Stomach (tissue), 19 donors: ENCODE measurements around the gene TSKU. TPM values are rescaled to one million over a fixed set of nuclear protein-coding genes. Genes with fewer than 3 reads are reported as not detected.
A peak's percentile ranks its signal among the peaks of the same experiment; 100 is the strongest.
"Not testable (repeated sequence)": the region's sequence is repeated elsewhere in the genome, so short reads cannot be mapped to it uniquely, and the experiment has no call there.

Source experiments
- DNase-seq, 2 donors: peaks; one replicate each; pipeline versions ENCODE4 v3.0.0 to v3.0.0-alpha.2; 2013 to 2019
- H3K27ac ChIP-seq, 5 donors: fragments of 200-600 bp in 4 of 5; sonication (generic) in 4 of 5; one replicate each; pipeline ENCODE4 v1.5.1; 2013 to 2019; ENCODE audit warnings: mild to moderate bottlenecking in 1 of 5, moderate library complexity in 1 of 5
- H3K27me3 ChIP-seq, 3 donors: fragments of 200-600 bp; sonication (generic); one replicate each; pipeline ENCODE4 v1.5.1; 2017 to 2019; ENCODE audit warnings: mixed run types in 1 of 3
- H3K36me3 ChIP-seq, 4 donors: fragments of 200-600 bp; sonication (generic); 1 replicate in 3 of 4; 2 replicates in 1 of 4; pipeline ENCODE4 v1.5.1; 2016 to 2019
- H3K4me1 ChIP-seq, 4 donors: fragments of 200-600 bp; sonication (generic); one replicate each; pipeline ENCODE4 v1.5.1; 2016 to 2019
- H3K4me3 ChIP-seq, 4 donors: fragments of 200-600 bp; sonication (generic) in 3 of 4; one replicate each; pipeline ENCODE4 v1.5.1; 2016 to 2019; ENCODE audit warnings: mild to moderate bottlenecking in 1 of 4
- H3K9me3 ChIP-seq, 4 donors: fragments of 200-600 bp; sonication (generic); one replicate each; pipeline ENCODE4 v1.5.1; 2016 to 2019
- EP300 ChIP-seq: sonication (generic); formaldehyde crosslinking; IDR thresholded peaks from one replicate; pipeline ENCODE4 v1.6.1; 2017; ENCODE audit warnings: antibody characterized with exemption
- POLR2A ChIP-seq, 4 donors: fragments of 450-650 bp; IDR thresholded peaks; one replicate each; pipeline ENCODE4 v1.6.1; 2016; ENCODE audit warnings: antibody characterized with exemption in 4 of 4, control low read depth in 2 of 4, mild to moderate bottlenecking in 1 of 4, moderate library complexity in 1 of 4
- POLR2AphosphoS5 ChIP-seq, 3 donors: sonication (generic); formaldehyde crosslinking; IDR thresholded peaks; one replicate each; pipeline ENCODE4 v1.6.1; 2016; ENCODE audit warnings: antibody characterized with exemption in 3 of 3
- WGBS, 5 donors: extraction: QIAGEN DNeasy Blood & Tissue Kit in 3 of 5; methylation state at CpG; one replicate each; pipeline versions ENCODE4 v1.1.5 to v1.1.7; 2013 to 2018; 5-methylcytosine and 5-hydroxymethylcytosine counted together
- intact Hi-C: fragments of 100-400 bp; cut with DNase I; formaldehyde crosslinking; loops from one replicate; pipeline ENCODE4 v1.15.1; 2023; ENCODE audit warnings: low total_unique reads
- long read RNA-seq, 10 donors: transcript quantifications; one replicate each; lab custom pipeline, GENCODE V29; 2026
- polyA plus RNA-seq, 3 donors: library from polyadenylated mRNA; stranded (reverse); fragments of 200-250 nt; gene quantifications; one replicate each; pipeline ENCODE4 v1.2.3, GENCODE V29; 2013
- total RNA-seq, 5 donors: library from RNA; depleted of rRNA; stranded (reverse); fragments of >200 nt; gene quantifications; one replicate each; pipeline versions ENCODE4 v1.1.0 to v1.2.3, GENCODE V29; 2014 to 2016
- TF ChIP-seq, protein P1 (sequence below), 7 experiments: fragments of 450-650 bp in 4 of 7; fragments of 200-600 bp in 3 of 7; sonication (generic) in 3 of 7; IDR thresholded peaks; one replicate each; pipeline ENCODE4 v1.5.1; 2016 to 2019; ENCODE audit warnings: antibody characterized with exemption in 7 of 7, control low read depth in 2 of 7, mild to moderate bottlenecking in 1 of 7
- donor health status: healthy with polysubstance abuse.
- donor health status: Bipolar disorder and iron deficiency.
- donor health status: healthy.

Gene TSKU, protein sequence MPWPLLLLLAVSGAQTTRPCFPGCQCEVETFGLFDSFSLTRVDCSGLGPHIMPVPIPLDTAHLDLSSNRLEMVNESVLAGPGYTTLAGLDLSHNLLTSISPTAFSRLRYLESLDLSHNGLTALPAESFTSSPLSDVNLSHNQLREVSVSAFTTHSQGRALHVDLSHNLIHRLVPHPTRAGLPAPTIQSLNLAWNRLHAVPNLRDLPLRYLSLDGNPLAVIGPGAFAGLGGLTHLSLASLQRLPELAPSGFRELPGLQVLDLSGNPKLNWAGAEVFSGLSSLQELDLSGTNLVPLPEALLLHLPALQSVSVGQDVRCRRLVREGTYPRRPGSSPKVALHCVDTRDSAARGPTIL
- total RNA-seq (100 to 1,000 TPM in 1 of 5 donors, 10 to 100 TPM in 4; 11.1 to 114 (median 20.4) TPM), polyA plus RNA-seq (10 to 100 TPM; 18.6 to 20.9 (median 18.9) TPM)
- long read RNA-seq, donor 1, transcript TSKU-201 (2 exons, 2,712 nt), result major isoform, 5 of 5 reads
- long read RNA-seq, donor 1, partial matches to known transcripts, result 0 of 5 reads
- long read RNA-seq, donor 1, other reads (novel, unspliced or antisense), result 0 of 5 reads
- long read RNA-seq, donor 2, transcript TSKU-201 (2 exons, 2,712 nt), result major isoform, 14 of 14 reads
- long read RNA-seq, donor 2, partial matches to known transcripts, result 0 of 14 reads
- long read RNA-seq, donor 2, other reads (novel, unspliced or antisense), result 0 of 14 reads
- long read RNA-seq, donor 3, transcript TSKU-201 (2 exons, 2,712 nt), result major isoform, 5 of 5 reads
- long read RNA-seq, donor 3, partial matches to known transcripts, result 0 of 5 reads
- long read RNA-seq, donor 3, other reads (novel, unspliced or antisense), result 0 of 5 reads
- long read RNA-seq, donor 4, partial matches to known transcripts, result 0 of 2 reads
- long read RNA-seq, donor 4, other reads (novel, unspliced or antisense), result 0 of 2 reads
- long read RNA-seq, donor 5, transcript TSKU-201 (2 exons, 2,712 nt), result major isoform, 21 of 44 reads
- long read RNA-seq, donor 5, partial matches to known transcripts, result 23 of 44 reads
- long read RNA-seq, donor 5, other reads (novel, unspliced or antisense), result 0 of 44 reads
- long read RNA-seq, donor 6, transcript TSKU-201 (2 exons, 2,712 nt), result major isoform, 21 of 68 reads
- long read RNA-seq, donor 6, partial matches to known transcripts, result 47 of 68 reads
- long read RNA-seq, donor 6, other reads (novel, unspliced or antisense), result 0 of 68 reads
- long read RNA-seq, donor 7, transcript TSKU-201 (2 exons, 2,712 nt), result major isoform, 31 of 31 reads
- long read RNA-seq, donor 7, partial matches to known transcripts, result 0 of 31 reads
- long read RNA-seq, donor 7, other reads (novel, unspliced or antisense), result 0 of 31 reads
- long read RNA-seq, donor 8, transcript TSKU-201 (2 exons, 2,712 nt), result major isoform, 10 of 32 reads
- long read RNA-seq, donor 8, partial matches to known transcripts, result 22 of 32 reads
- long read RNA-seq, donor 8, other reads (novel, unspliced or antisense), result 0 of 32 reads
- long read RNA-seq, donor 9, transcript TSKU-201 (2 exons, 2,712 nt), result major isoform, 6 of 11 reads
- long read RNA-seq, donor 9, partial matches to known transcripts, result 5 of 11 reads
- long read RNA-seq, donor 9, other reads (novel, unspliced or antisense), result 0 of 11 reads
- long read RNA-seq, donor 10, transcript TSKU-201 (2 exons, 2,712 nt), result major isoform, 6 of 14 reads
- long read RNA-seq, donor 10, partial matches to known transcripts, result 8 of 14 reads
- long read RNA-seq, donor 10, other reads (novel, unspliced or antisense), result 0 of 14 reads

DNA sequence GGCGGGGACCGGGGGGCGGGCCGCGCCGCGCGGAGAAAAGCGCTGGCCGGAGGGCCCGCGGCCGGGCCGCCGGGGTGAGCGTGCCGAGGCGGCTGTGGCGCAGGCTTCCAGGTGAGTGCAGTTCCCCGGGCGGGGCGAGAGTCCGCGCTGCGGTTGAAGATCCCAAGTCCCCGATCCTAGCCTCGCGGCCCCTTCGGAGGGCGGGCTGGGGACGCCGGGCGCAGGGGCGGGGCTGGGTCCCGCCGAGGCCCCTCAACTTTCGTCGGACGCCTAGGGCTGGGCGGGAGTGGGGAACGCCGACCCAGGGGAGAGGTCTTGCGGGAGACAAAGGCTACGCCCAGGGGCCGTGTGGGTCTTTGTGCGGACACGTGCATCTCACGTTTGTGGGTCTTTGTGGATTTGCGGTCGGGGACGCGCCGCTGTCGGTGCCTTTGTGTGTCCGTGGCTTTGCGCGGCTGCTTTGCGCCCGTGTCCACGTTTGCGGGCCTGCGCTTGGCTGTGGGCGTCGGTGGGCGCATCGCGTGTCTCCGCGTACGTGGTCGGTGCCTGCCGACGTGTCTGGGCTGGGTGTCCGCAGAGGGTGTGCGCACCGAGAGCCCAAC is at the start of gene TSKU:
Gene TSKU (plus strand): TSS at position 63 of the 602 bp plus-strand sequence. CDS start 12,261 bp downstream, outside the sequence.
- Histone ChIP-seq H3K27ac (peak within 1 kb of the TSS; percentile 84 to 94 (median 91)), H3K36me3 (no peaks in the 10 kb centered on the region), H3K9me3 (no peaks in the 10 kb centered on the region), H3K27me3 (peaks cover 0 to 15% (median 5%) of the 10 kb centered on the region in 3 donors), H3K4me1 (peaks cover 13 to 69% (median 62%) of the 10 kb centered on the region in 4 donors), H3K4me3 (peak within 1 kb of the TSS; percentile 70 to 87 (median 81))
- 0 to 1% (median 1%) methylated on average over 27 to 76 of the region's 76 CpGs for WGBS, 5 donors
- intact Hi-C loops, result no loop called here
- DNase-seq, result no peak
- TF ChIP-seq EP300 (no peak), POLR2AphosphoS5 (IDR thresholded peaks at IDR 0.05) (no peak), POLR2A (IDR thresholded peaks at IDR 0.05) (no peak)

DNA sequence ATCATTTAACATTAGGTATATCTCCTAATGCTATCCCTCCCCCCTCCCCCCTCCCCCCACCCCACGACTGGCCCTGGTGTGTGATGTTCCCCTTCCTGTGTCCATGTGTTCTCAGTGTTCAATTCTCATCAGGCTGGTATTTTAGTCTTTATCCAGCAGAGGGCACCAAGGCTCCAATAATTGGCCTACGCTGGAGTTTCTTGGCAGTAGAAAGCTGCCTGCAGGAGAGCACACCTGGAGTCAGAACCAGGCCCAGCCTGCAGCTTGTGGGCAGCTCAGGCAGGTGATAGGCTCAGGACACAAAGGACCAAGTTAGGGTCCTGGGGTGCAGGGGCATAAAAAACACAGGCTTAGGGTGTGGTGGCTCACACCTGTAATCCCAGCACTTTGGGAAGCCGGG is 49.2 kb upstream of the TSKU start:
- peaks cover 0 to 20% (median 5%) of the 10 kb centered on the region in 4 donors for H3K4me1 ChIP-seq
- intact Hi-C loops, H3K4me3 ChIP-seq, H3K36me3 ChIP-seq, H3K27me3 ChIP-seq, H3K27ac ChIP-seq, H3K9me3 ChIP-seq: not testable (repeated sequence)
- 27 to 31% (median 29%) methylated on average over 3 of the region's 3 CpGs for WGBS, 5 donors
- peak; percentile 69 to 90 for DNase-seq
- TF ChIP-seq, protein P1, sequence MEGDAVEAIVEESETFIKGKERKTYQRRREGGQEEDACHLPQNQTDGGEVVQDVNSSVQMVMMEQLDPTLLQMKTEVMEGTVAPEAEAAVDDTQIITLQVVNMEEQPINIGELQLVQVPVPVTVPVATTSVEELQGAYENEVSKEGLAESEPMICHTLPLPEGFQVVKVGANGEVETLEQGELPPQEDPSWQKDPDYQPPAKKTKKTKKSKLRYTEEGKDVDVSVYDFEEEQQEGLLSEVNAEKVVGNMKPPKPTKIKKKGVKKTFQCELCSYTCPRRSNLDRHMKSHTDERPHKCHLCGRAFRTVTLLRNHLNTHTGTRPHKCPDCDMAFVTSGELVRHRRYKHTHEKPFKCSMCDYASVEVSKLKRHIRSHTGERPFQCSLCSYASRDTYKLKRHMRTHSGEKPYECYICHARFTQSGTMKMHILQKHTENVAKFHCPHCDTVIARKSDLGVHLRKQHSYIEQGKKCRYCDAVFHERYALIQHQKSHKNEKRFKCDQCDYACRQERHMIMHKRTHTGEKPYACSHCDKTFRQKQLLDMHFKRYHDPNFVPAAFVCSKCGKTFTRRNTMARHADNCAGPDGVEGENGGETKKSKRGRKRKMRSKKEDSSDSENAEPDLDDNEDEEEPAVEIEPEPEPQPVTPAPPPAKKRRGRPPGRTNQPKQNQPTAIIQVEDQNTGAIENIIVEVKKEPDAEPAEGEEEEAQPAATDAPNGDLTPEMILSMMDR (IDR thresholded peaks at IDR 0.05), result peak in 5 of 7 experiments; percentile 38 to 76 (median 53)
- peak in 1 of 3 donors; percentile 71 for TF ChIP-seq POLR2AphosphoS5 (IDR thresholded peaks at IDR 0.05)

DNA sequence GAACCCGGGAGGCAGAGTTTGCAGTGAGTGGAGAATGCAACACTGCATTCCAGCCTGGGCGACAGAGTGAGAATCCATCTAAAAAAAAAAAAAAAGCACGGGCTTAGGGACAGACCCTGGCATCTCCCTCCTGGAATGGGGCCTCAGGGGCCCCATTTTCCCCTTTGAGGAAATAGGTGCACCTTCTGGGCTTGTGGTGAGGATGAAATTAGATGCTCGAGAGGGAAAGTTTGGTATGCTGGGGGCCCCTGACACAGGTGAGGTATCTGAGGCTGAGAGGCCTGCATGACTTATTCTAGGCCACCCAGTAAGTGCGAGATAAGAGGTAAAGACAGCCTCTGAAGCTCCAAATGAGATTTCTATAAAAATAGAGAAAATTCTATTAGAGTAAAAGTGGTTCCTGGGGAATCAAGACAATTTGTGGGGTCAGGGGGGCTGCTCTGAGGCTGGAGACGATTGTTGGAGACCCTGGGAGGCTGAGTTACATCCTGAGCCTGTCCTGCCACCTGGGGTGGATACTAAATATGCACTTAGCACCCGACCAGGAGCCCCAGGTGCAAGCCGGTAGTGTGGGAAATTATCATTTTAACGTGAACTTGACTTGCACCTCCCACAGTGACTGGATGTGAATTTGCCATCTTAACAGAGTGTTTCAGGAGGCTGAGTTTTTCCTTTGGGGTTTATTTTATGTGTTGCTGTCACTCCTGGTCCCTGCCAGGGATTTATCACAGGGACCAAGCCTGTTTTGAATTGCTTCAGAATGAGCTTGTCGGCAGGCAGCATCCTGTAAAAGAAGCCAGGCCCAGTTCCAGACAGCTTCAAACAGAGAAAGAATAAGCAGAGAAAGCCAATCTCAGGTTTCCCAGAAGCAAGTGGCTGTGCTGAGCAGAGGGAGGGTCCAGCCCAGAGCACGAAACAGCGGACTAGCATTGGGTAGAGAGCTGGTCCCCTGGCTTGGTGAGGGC is 48.4 kb upstream of the TSKU start:
- whole genome bisulfite sequencing, 5 donors, result 68 to 82% (median 79%) methylated on average over 10 to 12 of the region's 12 CpGs
- DNase-seq, result peak in 1 of 2 donors; percentile 43
- intact Hi-C loops, result loop anchor here (5.0 kb wide), 1 partner anchor 63 kb away; no protein-coding TSS in a partner anchor

More for the DNA sequence above, 48.4 kb upstream of the TSKU start:
- Histone ChIP-seq H3K27ac (no peak overlapping the region), H3K9me3 (no peaks in the 10 kb centered on the region), H3K4me3 (no peak overlapping the region), H3K36me3 (no peaks in the 10 kb centered on the region), H3K27me3 (no peaks in the 10 kb centered on the region), H3K4me1 (peaks cover 0 to 27% (median 8%) of the 10 kb centered on the region in 4 donors)
- TF ChIP-seq POLR2A (IDR thresholded peaks at IDR 0.05) (no peak), POLR2AphosphoS5 (IDR thresholded peaks at IDR 0.05) (no peak), EP300 (no peak)
- TF ChIP-seq, protein P1 (IDR thresholded peaks at IDR 0.05), result no peak
